ENCODE results near the gene CHL1. TPM values are rescaled to one million over a fixed set of nuclear protein-coding genes. Genes with fewer than 3 reads are reported as not detected.

The CHL1 gene
- total and polyA plus RNA-seq, 2 of the 8 experiments (the other 6 are each of a cell fraction or from before 2014, with no cell fraction given): 0.05 to 0.99 TPM

DNA sequence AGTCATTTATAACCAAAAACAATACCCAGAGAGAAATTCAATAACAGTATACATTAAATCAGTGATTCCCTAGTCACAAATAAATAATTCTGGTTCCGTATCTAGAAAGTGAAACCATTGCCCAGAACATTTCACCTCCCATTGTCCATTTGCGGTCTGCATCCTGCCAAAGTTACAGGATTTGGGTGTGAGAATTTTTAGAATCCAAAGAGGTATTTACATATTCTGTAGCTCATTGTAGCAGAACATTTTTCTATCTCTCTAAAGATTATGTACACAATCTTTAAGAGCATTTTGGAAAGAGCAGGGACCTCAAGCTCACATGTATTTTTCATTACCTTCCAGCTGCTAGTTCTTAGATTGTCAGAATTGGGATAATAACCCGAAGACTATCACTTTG lies 261.6 kb downstream of the CHL1 start:
- Histone ChIP-seq H2AK5ac (ENCODE audit: low read depth, low read length) (no peak overlapping the region), H3K4me3 (ENCODE audit: extremely low read depth in 1 of 4, insufficient read depth in 2 of 4, low read depth in 3 of 4, low read length in 4 of 4) (no peak overlapping the region), H4K91ac (replicated peaks; ENCODE audit: insufficient read length, low read length) (no peak overlapping the region), H2BK120ac (replicated peaks; ENCODE audit: low read depth, low read length) (no peak overlapping the region), H3K27me3 (replicated peaks in 1 of 4; ENCODE audit: control insufficient read depth in 3 of 4, extremely low read depth in 1 of 4, insufficient read depth in 3 of 4, low read length in 3 of 4) (no peaks in the 10 kb centered on the region), H3K79me2 (ENCODE audit: control insufficient read depth in 1 of 2, insufficient read depth in 2 of 2, low read length in 2 of 2) (no peaks in the 10 kb centered on the region), H2BK20ac (ENCODE audit: low read length) (no peak overlapping the region), H3K9ac (replicated peaks in 1 of 4; ENCODE audit: extremely low read depth in 1 of 4, low read depth in 3 of 4, low read length in 3 of 4) (no peak overlapping the region), H2BK5ac (ENCODE audit: low read depth, low read length) (no peak overlapping the region), H4K8ac (ENCODE audit: extremely low read depth, insufficient read depth, low read length) (no peak overlapping the region), H3K27ac (ENCODE audit: low read depth, low read length) (no peak overlapping the region), H3K23me2 (ENCODE audit: low read depth, low read length) (no peaks in the 10 kb centered on the region), H3K4me1 (replicated peaks in 1 of 4; ENCODE audit: control insufficient read depth in 3 of 4, insufficient read depth in 4 of 4, low read length in 3 of 4) (peaks cover 0 to 10% (median 3%) of the 10 kb centered on the region in 4 experiments; a peak in 3 of 7 replicates), H3K18ac (ENCODE audit: extremely low read depth, low read length) (no peak overlapping the region), H3K36me3 (ENCODE audit: control insufficient read depth in 2 of 4, insufficient read depth in 4 of 4, low read length in 3 of 4) (no peaks in the 10 kb centered on the region), H3K56ac (replicated peaks; ENCODE audit: insufficient read length, low read depth, low read length) (no peak overlapping the region), H3K4ac (replicated peaks; ENCODE audit: insufficient read length, low read depth, low read length) (no peak overlapping the region), H3K79me1 (ENCODE audit: low read depth, low read length) (no peaks in the 10 kb centered on the region), H2BK15ac (ENCODE audit: low read length) (no peak overlapping the region), H2BK12ac (ENCODE audit: low read depth, low read length) (no peak overlapping the region), H3K4me2 (ENCODE audit: insufficient read depth in 1 of 2, low read depth in 2 of 2, low read length in 2 of 2) (no peak overlapping the region), H2AFZ (ENCODE audit: low read length) (no peak overlapping the region), H4K5ac (ENCODE audit: insufficient read length, low read depth, low read length) (no peak overlapping the region), H3K9me3 (ENCODE audit: insufficient read depth in 2 of 2, low read depth in 1 of 2, low read length in 1 of 2) (no peaks in the 10 kb centered on the region), H3K23ac (ENCODE audit: insufficient read length) (no peak overlapping the region), H3K14ac (ENCODE audit: insufficient read length) (no peak overlapping the region), H4K20me1 (replicated peaks in 1 of 2; ENCODE audit: control insufficient read depth in 1 of 2, insufficient read depth in 2 of 2, low read length in 2 of 2) (no peaks in the 10 kb centered on the region)
- no peak for DNase-seq (ENCODE audit: low read depth in 1 of 2, low spot score in 2 of 2)
- ChIA-PET CTCF (ENCODE audit: partially characterized antibody) (interaction anchor here (1.2 to 2.6 kb wide), 3 partner anchors 10 to 415 kb away, joined by 3 to 17 read pairs (median 5); no protein-coding TSS in a partner anchor), POLR2A (ENCODE audit: partially characterized antibody) (no interaction called here)
- 90% methylated on average over 3 of the region's 3 CpGs; no CpG with 5 or more reads in 1 of the 2 experiments for whole genome bisulfite sequencing, 2 experiments (ENCODE audit: extremely low coverage in 1 of 2, insufficient coverage in 1 of 2, insufficient read length in 1 of 2, insufficient replicate concordance in 2 of 2, low coverage in 1 of 2, low lambda C conversion rate in 2 of 2, missing lambda C conversion rate in 1 of 2)
- TF ChIP-seq POU5F1 (IDR thresholded peaks at IDR 0.05; ENCODE audit: low read depth, low read length) (no peak), NRF1 (IDR thresholded peaks at IDR 0.05; ENCODE audit: low read depth, low read length) (no peak), EZH2 (IDR thresholded peaks at IDR 0.05; ENCODE audit: low read depth, low read length, severe bottlenecking) (no peak), TEAD4 (IDR thresholded peaks at IDR 0.05; ENCODE audit: low read depth, low read length) (no peak), KDM4A (IDR thresholded peaks at IDR 0.05; ENCODE audit: low read depth, low read length, severe bottlenecking) (no peak), SP2 (IDR thresholded peaks at IDR 0.05; ENCODE audit: low read length) (no peak), RFX5 (IDR thresholded peaks at IDR 0.05; ENCODE audit: borderline replicate concordance, low read depth, low read length) (no peak), CBX5 (IDR thresholded peaks at IDR 0.05; ENCODE audit: low read depth, low read length) (no peak), EP300 (IDR thresholded peaks at IDR 0.05; ENCODE audit: borderline replicate concordance in 1 of 2, low read depth in 2 of 2, low read length in 2 of 2) (no peak), ASH2L (IDR thresholded peaks at IDR 0.05; ENCODE audit: low read length) (no peak)
- TF ChIP-seq, protein P1, sequence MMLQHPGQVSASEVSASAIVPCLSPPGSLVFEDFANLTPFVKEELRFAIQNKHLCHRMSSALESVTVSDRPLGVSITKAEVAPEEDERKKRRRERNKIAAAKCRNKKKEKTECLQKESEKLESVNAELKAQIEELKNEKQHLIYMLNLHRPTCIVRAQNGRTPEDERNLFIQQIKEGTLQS (IDR thresholded peaks at IDR 0.05; ENCODE audit: insufficient read depth, low read depth, low read length): no peak
- TF ChIP-seq, protein P2, sequence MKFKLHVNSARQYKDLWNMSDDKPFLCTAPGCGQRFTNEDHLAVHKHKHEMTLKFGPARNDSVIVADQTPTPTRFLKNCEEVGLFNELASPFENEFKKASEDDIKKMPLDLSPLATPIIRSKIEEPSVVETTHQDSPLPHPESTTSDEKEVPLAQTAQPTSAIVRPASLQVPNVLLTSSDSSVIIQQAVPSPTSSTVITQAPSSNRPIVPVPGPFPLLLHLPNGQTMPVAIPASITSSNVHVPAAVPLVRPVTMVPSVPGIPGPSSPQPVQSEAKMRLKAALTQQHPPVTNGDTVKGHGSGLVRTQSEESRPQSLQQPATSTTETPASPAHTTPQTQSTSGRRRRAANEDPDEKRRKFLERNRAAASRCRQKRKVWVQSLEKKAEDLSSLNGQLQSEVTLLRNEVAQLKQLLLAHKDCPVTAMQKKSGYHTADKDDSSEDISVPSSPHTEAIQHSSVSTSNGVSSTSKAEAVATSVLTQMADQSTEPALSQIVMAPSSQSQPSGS (IDR thresholded peaks at IDR 0.05; ENCODE audit: low read length): no peak
- no peak for FAIRE-seq
